HepG2 (cell line): ENCODE measurements around the gene PROC. TPM values are rescaled to one million over a fixed set of nuclear protein-coding genes. Genes with fewer than 3 reads are reported as not detected.

Experiments
- AHR ChIP-seq: IDR thresholded peaks from 2 replicates; pipeline ENCODE4 v1.6.1; 2018; ENCODE audit warnings: missing genetic modification reagents, missing compliant biosample characterization
- ARNT ChIP-seq: fragments of 450-650 bp; IDR thresholded peaks from 2 replicates; pipeline ENCODE4 v1.6.1; 2017
- FOXO4 ChIP-seq: sonication (generic); formaldehyde crosslinking; conservative IDR thresholded peaks from 2 replicates; pipeline ENCODE4 v1.8.1; 2023; ENCODE audit warnings: missing genetic modification reagents
- GABPB1 ChIP-seq: IDR thresholded peaks from 2 replicates; pipeline ENCODE4 v1.6.1; 2016; ENCODE audit warnings: mild to moderate bottlenecking, missing genetic modification reagents, moderate library complexity, missing compliant biosample characterization
- IKZF4 ChIP-seq: sonication (generic); formaldehyde crosslinking; IDR thresholded peaks from 2 replicates; pipeline ENCODE4 v1.5.1; 2020; ENCODE audit warnings: borderline replicate concordance, mild to moderate bottlenecking, low read depth, missing genetic modification reagents; ENCODE audit errors: not compliant biosample characterization
- KAT8 ChIP-seq: IDR thresholded peaks from 2 replicates; pipeline ENCODE4 v1.6.1; 2016; ENCODE audit warnings: missing genetic modification reagents, missing compliant biosample characterization
- MIXL1 ChIP-seq: IDR thresholded peaks from 2 replicates; pipeline ENCODE4 v1.6.1; 2016
- RORA ChIP-seq: sonication (generic); formaldehyde crosslinking; IDR thresholded peaks from 2 replicates; pipeline ENCODE4 v1.5.0; 2020; ENCODE audit warnings: mild to moderate bottlenecking, missing genetic modification reagents, moderate library complexity
- SKI ChIP-seq: fragments of 450-650 bp; IDR thresholded peaks from one replicate; pipeline ENCODE4 v1.6.1; 2018; ENCODE audit warnings: mild to moderate bottlenecking; ENCODE audit not compliant: partially characterized antibody
- SRY ChIP-seq: sonication (generic); formaldehyde crosslinking; IDR thresholded peaks from 2 replicates; pipeline ENCODE4 v1.8.0; 2022; ENCODE audit warnings: mild to moderate bottlenecking, missing genetic modification reagents
- STAT6 ChIP-seq: sonication (generic); formaldehyde crosslinking; IDR thresholded peaks from 2 replicates; pipeline ENCODE4 v1.4.0; 2020; ENCODE audit warnings: missing genetic modification reagents, mild to moderate bottlenecking, borderline replicate concordance
- TMF1 ChIP-seq: sonication (generic); formaldehyde crosslinking; IDR thresholded peaks from 2 replicates; pipeline ENCODE4 v1.8.1; 2022; ENCODE audit warnings: low read depth, missing genetic modification reagents
- ZBTB39 ChIP-seq: sonication (generic); formaldehyde crosslinking; IDR thresholded peaks from 2 replicates; pipeline ENCODE4 v1.5.0; 2020; ENCODE audit warnings: missing genetic modification reagents
- ZEB1 ChIP-seq: IDR thresholded peaks from 2 replicates; pipeline ENCODE4 v1.6.1; 2012; ENCODE audit warnings: mild to moderate bottlenecking, low read depth, inconsistent platforms; ENCODE audit not compliant: insufficient replicate concordance
- ZMYM4 ChIP-seq: sonication (generic); formaldehyde crosslinking; IDR thresholded peaks from 2 replicates; pipeline ENCODE4 v1.8.1; 2023; ENCODE audit warnings: mild to moderate bottlenecking, missing genetic modification reagents
- ZNF20 ChIP-seq: sonication (generic); formaldehyde crosslinking; IDR thresholded peaks from 2 replicates; pipeline ENCODE4 v1.4.0; 2020; ENCODE audit warnings: mild to moderate bottlenecking, moderate library complexity, missing genetic modification reagents
- ZNF281 ChIP-seq: sonication (generic); formaldehyde crosslinking; IDR thresholded peaks from 2 replicates; pipeline ENCODE4 v1.4.0; 2020; ENCODE audit warnings: missing genetic modification reagents, borderline replicate concordance
- ZNF317 ChIP-seq: sonication (generic); formaldehyde crosslinking; IDR thresholded peaks from 2 replicates; pipeline ENCODE4 v1.5.0; 2020; ENCODE audit warnings: mild to moderate bottlenecking, missing genetic modification reagents
- ZNF329 ChIP-seq: sonication (generic); formaldehyde crosslinking; IDR thresholded peaks from 2 replicates; pipeline ENCODE4 v1.9.0; 2021; ENCODE audit warnings: low read depth, mild to moderate bottlenecking, missing genetic modification reagents
- ZNF460 ChIP-seq: sonication (generic); formaldehyde crosslinking; IDR thresholded peaks from 2 replicates; pipeline ENCODE4 v1.5.1; 2020; ENCODE audit warnings: missing genetic modification reagents, mild to moderate bottlenecking, borderline replicate concordance
- ZNF605 ChIP-seq: sonication (generic); formaldehyde crosslinking; IDR thresholded peaks from 2 replicates; pipeline ENCODE4 v1.8.0; 2022; ENCODE audit warnings: mild to moderate bottlenecking, missing genetic modification reagents
- polyA plus RNA-seq, 8 experiments: library from polyadenylated mRNA; depleted of rRNA in 3 of 8; stranded (reverse) in 7 of 8; unstranded in 1 of 8; fragments of >200 nt; fragmentation: Illumina TruSeq in 4 of 8; extraction: Trizol in 4 of 8; gene quantifications; 2 replicates each; pipeline versions ENCODE4 v1.2.1 to v1.2.3, GENCODE V29; 2011 to 2016; ENCODE audit warnings: low read depth in 4 of 8, missing spikeins in 1 of 8, mixed read lengths in 1 of 8; ENCODE audit not compliant: insufficient read depth in 1 of 8
- total RNA-seq, 5 experiments: library from RNA; depleted of rRNA; stranded (reverse); fragments of >200 nt; fragmentation: Illumina TruSeq; extraction: Trizol; gene quantifications; 2 replicates each; pipeline ENCODE4 v1.2.3, GENCODE V29; 2016; ENCODE audit warnings: low read depth in 1 of 5

PROC gene
- total and polyA plus RNA-seq, 2 of the 13 experiments (the other 11 are each of a cell fraction or from before 2014, with no cell fraction given) = 134 to 185 TPM

GRCh38 chr2:127453392-127454171, 35.4 kb downstream of the PROC start (continued):
- TF ChIP-seq STAT6 (CRISPR knock-in tag) (peak; percentile 35; the same call in 1 of the 2 replicates), ZNF460 (CRISPR knock-in tag) (no peak), ZNF20 (CRISPR knock-in tag) (no peak), KAT8 (CRISPR knock-in tag) (peak; percentile 62), MIXL1 (no peak), ZNF281 (CRISPR knock-in tag) (0 out of 2 replicates have a peak, but pooled peaks have one; percentile 2), ZNF317 (CRISPR knock-in tag) (0 out of 2 replicates have a peak, but pooled peaks have one; percentile 16), ARNT (no peak), ZBTB39 (no peak), TMF1 (CRISPR knock-in tag) (no peak), AHR (CRISPR knock-in tag) (0 out of 2 replicates have a peak, but pooled peaks have one; percentile 12), ZEB1 (no peak), SRY (0 out of 2 replicates have a peak, but pooled peaks have one; percentile 37), ZNF329 (CRISPR knock-in tag) (0 out of 2 replicates have a peak, but pooled peaks have one; percentile 61), IKZF4 (peak; percentile 88), GABPB1 (no peak; the same call in 1 of the 2 replicates), ZMYM4 (CRISPR knock-in tag) (peak; percentile 79; the same call in 1 of the 2 replicates), ZNF605 (CRISPR knock-in tag) (peak; percentile 83; the same call in 1 of the 2 replicates), SKI (no peak), RORA (CRISPR knock-in tag) (no peak), FOXO4 (CRISPR knock-in tag) (peak; percentile 71; the same call in 1 of the 2 replicates)
